Left lung (tissue), 10 donors: ENCODE data around the gene HTR3B. TPM values are rescaled to one million over a fixed set of nuclear protein-coding genes. Genes with fewer than 3 reads are reported as not detected.
"Not testable (repeated sequence)": the region's sequence is repeated elsewhere in the genome, so short reads cannot be mapped to it uniquely, and the experiment has no call there.

Source experiments
- ATAC-seq: fragments of 200-7000 bp; cut with Tn5 transposase; one replicate; pipeline ENCODE4 v1.9.1; 2020; ENCODE audit warnings: moderate library complexity
- DNase-seq, 4 donors: peaks; one replicate each; pipeline ENCODE4 v3.0.0-alpha.2; 2013 to 2020
- H3K27ac ChIP-seq, 2 donors: fragments of 200-600 bp; sonication (generic) in 1 of 2; one replicate each; pipeline versions ENCODE4 v1.5.0 to v1.8.0; 2020 to 2021
- H3K27me3 ChIP-seq, 2 donors: fragments of 200-600 bp; sonication (generic) in 1 of 2; one replicate each; pipeline versions ENCODE4 v1.5.0 to v1.8.0; 2020 to 2021
- H3K36me3 ChIP-seq, 2 donors: fragments of 200-600 bp; sonication (generic) in 1 of 2; one replicate each; pipeline versions ENCODE4 v1.5.0 to v1.8.0; 2020 to 2021
- H3K4me1 ChIP-seq, 2 donors: fragments of 200-600 bp; one replicate each; pipeline ENCODE4 v1.8.0; 2021
- H3K4me3 ChIP-seq, 2 donors: fragments of 200-600 bp; sonication (generic) in 1 of 2; one replicate each; pipeline versions ENCODE4 v1.5.0 to v1.8.0; 2020 to 2021; ENCODE audit warnings: mild to moderate bottlenecking in 1 of 2
- H3K9me3 ChIP-seq, 2 donors: fragments of 200-600 bp; sonication (generic) in 1 of 2; one replicate each; pipeline versions ENCODE4 v1.5.0 to v1.8.0; 2020 to 2021
- CTCF ChIP-seq, 2 donors: fragments of 200-600 bp; sonication (generic) in 1 of 2; IDR thresholded peaks; one replicate each; pipeline versions ENCODE4 v1.5.0 to v1.8.0; 2021; ENCODE audit warnings: antibody characterized with exemption in 2 of 2
- intact Hi-C, 2 donors: fragments of 100-400 bp; cut with DNase I; formaldehyde crosslinking; loops; one replicate each; pipeline versions ENCODE4 v1.11.2 to v1.14.2; 2022
- polyA plus RNA-seq, 6 donors: library from polyadenylated mRNA; unstranded; fragments of 120-200 nt; gene quantifications; one replicate each; pipeline ENCODE4 v1.2.1, GENCODE V29; 2013; ENCODE audit not compliant: insufficient read length in 6 of 6
- total RNA-seq, 2 donors: library from RNA; stranded (reverse); fragmentation: NEBNext Ultra II Directional; extraction: Animal tissue kit (Norgen Biotek cat#: 25700); gene quantifications; one replicate each; pipeline ENCODE4 v1.2.1, GENCODE V29; 2021
- donor health status: DM: no; HTN: yes; CAD: no.
- donor health status: DM: no; HTN: no; CAD: no.

Gene HTR3B
- total and polyA plus RNA-seq, 8 donors = 0.10 to 0.21 (median 0.15) TPM; not detected in 2

- no peaks in the 10 kb centered on the region for H3K36me3 ChIP-seq
- ATAC-seq (no peak), DNase-seq (no peak)
- H3K4me1 ChIP-seq = no peaks in the 10 kb centered on the region
- no peaks in the 10 kb centered on the region for H3K27me3 ChIP-seq
- intact Hi-C loops = no loop called here
- H3K4me3 ChIP-seq = no peak overlapping the region
- no peak for TF ChIP-seq CTCF (IDR thresholded peaks at IDR 0.05)
- H3K27ac ChIP-seq = no peak overlapping the region
- no peaks in the 10 kb centered on the region for H3K9me3 ChIP-seq
These were observed 37.7 kb downstream of the HTR3B start for GRCh38 chr11:113942256-113942655.

DNA sequence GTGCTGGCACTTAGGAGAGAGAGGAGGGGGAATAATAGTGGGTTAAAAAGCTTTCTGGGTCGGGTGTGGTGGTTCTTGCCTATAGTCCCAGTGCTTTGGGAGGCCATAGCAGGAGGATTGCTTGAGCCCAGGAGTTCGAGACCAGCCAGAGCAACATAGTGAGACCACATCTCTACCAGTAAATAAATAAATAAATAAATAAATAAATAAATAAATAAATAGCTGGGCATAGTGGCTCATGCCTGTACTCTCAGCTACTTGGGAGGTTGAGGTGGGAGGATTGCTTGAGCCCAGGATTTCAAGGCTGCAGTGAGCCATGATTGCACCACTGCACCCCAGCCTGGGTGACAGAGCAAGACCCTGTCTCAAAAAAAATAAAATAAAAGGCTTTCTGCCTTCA lies 41.6 kb downstream of the HTR3B start:
- H3K27me3 ChIP-seq, intact Hi-C loops, ATAC-seq, H3K4me3 ChIP-seq, H3K27ac ChIP-seq, H3K4me1 ChIP-seq, H3K36me3 ChIP-seq, H3K9me3 ChIP-seq, DNase-seq: not testable (repeated sequence)

GRCh38 chr11:113947994-113948393 lies 43.4 kb downstream of the HTR3B start:
- H3K4me1 ChIP-seq = peaks cover 0 to 17% of the 10 kb centered on the region in 2 donors
- TF ChIP-seq CTCF (IDR thresholded peaks at IDR 0.05) = no peak
- intact Hi-C loops = no loop called here

DNA sequence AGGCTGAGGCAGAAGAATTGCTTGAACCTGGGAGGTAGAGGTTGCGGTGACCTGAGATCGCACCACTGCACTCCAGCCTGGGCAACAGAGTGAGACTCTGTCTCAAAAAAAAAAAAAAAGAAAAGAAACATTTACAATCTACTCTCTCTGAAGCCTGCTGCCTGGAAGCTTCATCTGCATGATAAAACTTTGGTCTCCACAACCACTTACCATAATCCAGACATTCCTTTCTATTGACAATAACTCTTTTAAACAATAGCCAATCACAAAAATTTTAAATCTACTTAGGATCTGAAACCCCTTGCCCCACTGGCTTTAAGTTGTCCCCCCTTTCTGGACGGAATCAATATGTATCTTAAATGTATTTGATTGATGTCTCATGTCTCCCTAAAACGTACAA lies 45.3 kb downstream of the HTR3B start:
- H3K27ac ChIP-seq = no peak overlapping the region
- no peak for TF ChIP-seq CTCF (IDR thresholded peaks at IDR 0.05)
- no peaks in the 10 kb centered on the region for H3K9me3 ChIP-seq
- intact Hi-C loops = no loop called here
- H3K36me3 ChIP-seq = no peaks in the 10 kb centered on the region
- ATAC-seq (no peak), DNase-seq (no peak)
- peaks cover 0 to 14% of the 10 kb centered on the region in 2 donors for H3K27me3 ChIP-seq
- H3K4me1 ChIP-seq = peaks cover 0 to 17% of the 10 kb centered on the region in 2 donors
- H3K4me3 ChIP-seq = no peak overlapping the region

More at GRCh38 chr11:113947994-113948393, 43.4 kb downstream of the HTR3B start:
- no peak for DNase-seq
- Histone ChIP-seq H3K9me3 (no peaks in the 10 kb centered on the region), H3K36me3 (no peaks in the 10 kb centered on the region), H3K4me3 (no peak overlapping the region), H3K27ac (no peak overlapping the region), H3K27me3 (peaks cover 0 to 14% of the 10 kb centered on the region in 2 donors)
- no peak for ATAC-seq

DNA sequence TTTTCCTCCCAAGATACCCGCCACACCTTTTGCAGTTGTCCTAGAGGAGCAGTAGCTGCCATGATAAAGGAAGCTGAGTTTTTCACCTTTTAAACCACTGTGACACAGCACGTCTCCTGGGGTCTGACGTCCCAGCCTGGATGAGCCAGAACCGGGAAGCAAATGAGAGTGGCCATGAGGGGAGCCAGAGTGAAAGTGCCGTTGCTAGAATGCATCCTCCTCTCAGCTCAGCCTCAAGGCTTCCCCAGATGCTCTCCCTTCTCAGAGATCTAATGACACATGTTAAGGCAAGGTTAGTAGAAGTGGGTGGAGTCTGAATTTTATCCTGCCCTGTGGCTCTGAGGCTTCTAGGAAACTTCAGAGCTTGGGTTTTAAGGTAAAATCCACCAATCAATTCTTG lies 46.9 kb downstream of the HTR3B start:
- Histone ChIP-seq H3K9me3 (no peaks in the 10 kb centered on the region), H3K36me3 (no peaks in the 10 kb centered on the region), H3K27me3 (peaks cover 0 to 20% of the 10 kb centered on the region in 2 donors), H3K4me1 (peaks cover 0 to 17% of the 10 kb centered on the region in 2 donors), H3K4me3 (no peak overlapping the region), H3K27ac (no peak overlapping the region)
- ATAC-seq (no peak), DNase-seq (no peak)
- intact Hi-C loops = no loop called here
- no peak for TF ChIP-seq CTCF (IDR thresholded peaks at IDR 0.05)

GRCh38 chr11:113952070-113952469 lies 47.5 kb downstream of the HTR3B start:
- no peaks in the 10 kb centered on the region for H3K9me3 ChIP-seq
- H3K4me3 ChIP-seq = no peak overlapping the region
- H3K4me1 ChIP-seq = peaks cover 0 to 17% of the 10 kb centered on the region in 2 donors
- ATAC-seq = no peak
- H3K27me3 ChIP-seq = peaks cover 0 to 20% of the 10 kb centered on the region in 2 donors
- intact Hi-C loops = no loop called here
- no peak overlapping the region for H3K27ac ChIP-seq
- no peak for TF ChIP-seq CTCF (IDR thresholded peaks at IDR 0.05)
- H3K36me3 ChIP-seq = no peaks in the 10 kb centered on the region
- DNase-seq = no peak
